Head of caudate nucleus (tissue), 42 donors: ENCODE measurements around the gene SERINC3.

Experiments
- DNase-seq, 42 donors: peaks; one replicate each; pipeline versions ENCODE4 v3.0.0 to v3.0.0-alpha.2; 2020 to 2021; ENCODE audit warnings: mixed read lengths in 7 of 42
- intact Hi-C: fragments of 100-400 bp; cut with DNase I; formaldehyde crosslinking; loops from one replicate; pipeline ENCODE4 v1.15.0; 2022

The SERINC3 gene

GRCh38 chr20:44450903-44451450 lies 70.9 kb downstream of the SERINC3 start:
- DNase-seq: no peak
- intact Hi-C loops: no loop called here

- DNase-seq: no peak
- intact Hi-C loops: no loop called here
Observed at GRCh38 chr20:44450281-44450889, 71.5 kb downstream of the SERINC3 start.

- no peak for DNase-seq
- intact Hi-C loops: no loop called here
Observed at GRCh38 chr20:44449864-44450263, 72.0 kb downstream of the SERINC3 start.

- intact Hi-C loops: no loop called here
- DNase-seq: no peak
Observed at GRCh38 chr20:44448753-44449546, 72.9 kb downstream of the SERINC3 start.

GRCh38 chr20:44447827-44448419 lies 73.9 kb downstream of the SERINC3 start:
- no peak for DNase-seq
- intact Hi-C loops: no loop called here
